Measurements from ENCODE around the gene MYL5.

The MYL5 gene

GRCh38 chr4:680091-680490 lies 5.7 kb downstream of the MYL5 start:
- Histone ChIP-seq H3K4me3 (ENCODE audit: low read depth, low read length, poor library complexity, severe bottlenecking) (no peak overlapping the region), H4K20me1 (ENCODE audit: insufficient read depth, low read length) (no peaks in the 10 kb centered on the region), H3K27ac (ENCODE audit: low read depth, low read length, poor library complexity, severe bottlenecking) (no peak overlapping the region), H3K36me3 (ENCODE audit: insufficient read depth, low read length) (no peaks in the 10 kb centered on the region), H3K79me2 (ENCODE audit: insufficient read depth, low read length) (no peaks in the 10 kb centered on the region), H3K4me1 (ENCODE audit: insufficient read depth, low read length, severe bottlenecking) (peaks cover 43% of the 10 kb centered on the region), H3K9me3 (ENCODE audit: low read length) (no peaks in the 10 kb centered on the region), H3K9ac (ENCODE audit: low read length) (no peak overlapping the region), H2AFZ (ENCODE audit: low read length) (no peak overlapping the region), H3K9me2 (ENCODE audit: low read depth, low read length) (no peaks in the 10 kb centered on the region), H3K4me2 (ENCODE audit: low read length) (no peak overlapping the region), H3F3A (ENCODE audit: insufficient read depth, low read length) (no peaks in the 10 kb centered on the region; the same call in 1 of the 2 replicates), H3K27me3 (ENCODE audit: insufficient read depth, low read length) (no peaks in the 10 kb centered on the region; the same call in 1 of the 2 replicates)
- no peak for TF ChIP-seq CTCF (IDR thresholded peaks at IDR 0.05; ENCODE audit: low read length)
- TF ChIP-seq EZH2 (IDR thresholded peaks at IDR 0.05; ENCODE audit: borderline replicate concordance, low read length) = no peak

- Histone ChIP-seq H3K36me3 (ENCODE audit: insufficient read depth, low read length) (no peaks in the 10 kb centered on the region), H3K9me2 (ENCODE audit: low read depth, low read length) (no peaks in the 10 kb centered on the region), H3K27ac (ENCODE audit: low read depth, low read length, poor library complexity, severe bottlenecking) (no peak overlapping the region), H4K20me1 (ENCODE audit: insufficient read depth, low read length) (no peaks in the 10 kb centered on the region), H3K4me1 (ENCODE audit: insufficient read depth, low read length, severe bottlenecking) (peaks cover 38% of the 10 kb centered on the region), H3F3A (ENCODE audit: insufficient read depth, low read length) (no peaks in the 10 kb centered on the region; the same call in 1 of the 2 replicates), H3K9me3 (ENCODE audit: low read length) (no peaks in the 10 kb centered on the region), H3K79me2 (ENCODE audit: insufficient read depth, low read length) (no peaks in the 10 kb centered on the region), H3K4me2 (ENCODE audit: low read length) (no peak overlapping the region), H2AFZ (ENCODE audit: low read length) (no peak overlapping the region), H3K27me3 (ENCODE audit: insufficient read depth, low read length) (no peaks in the 10 kb centered on the region; the same call in 1 of the 2 replicates), H3K4me3 (ENCODE audit: low read depth, low read length, poor library complexity, severe bottlenecking) (no peak overlapping the region), H3K9ac (ENCODE audit: low read length) (no peak overlapping the region)
- TF ChIP-seq CTCF (IDR thresholded peaks at IDR 0.05; ENCODE audit: low read length) = no peak
- TF ChIP-seq EZH2 (IDR thresholded peaks at IDR 0.05; ENCODE audit: borderline replicate concordance, low read length) = no peak
Measured at GRCh38 chr4:680551-680927, 6.2 kb downstream of the MYL5 start.

- Histone ChIP-seq H3F3A (ENCODE audit: insufficient read depth, low read length) (no peaks in the 10 kb centered on the region; the same call in 1 of the 2 replicates), H3K9me3 (ENCODE audit: low read length) (no peaks in the 10 kb centered on the region), H3K9ac (ENCODE audit: low read length) (no peak overlapping the region), H3K4me2 (ENCODE audit: low read length) (no peak overlapping the region), H3K4me1 (ENCODE audit: insufficient read depth, low read length, severe bottlenecking) (peaks cover 33% of the 10 kb centered on the region), H2AFZ (ENCODE audit: low read length) (no peak overlapping the region), H4K20me1 (ENCODE audit: insufficient read depth, low read length) (no peaks in the 10 kb centered on the region), H3K4me3 (ENCODE audit: low read depth, low read length, poor library complexity, severe bottlenecking) (no peak overlapping the region), H3K27ac (ENCODE audit: low read depth, low read length, poor library complexity, severe bottlenecking) (no peak overlapping the region), H3K36me3 (ENCODE audit: insufficient read depth, low read length) (no peaks in the 10 kb centered on the region), H3K27me3 (ENCODE audit: insufficient read depth, low read length) (no peaks in the 10 kb centered on the region; the same call in 1 of the 2 replicates), H3K79me2 (ENCODE audit: insufficient read depth, low read length) (no peaks in the 10 kb centered on the region), H3K9me2 (ENCODE audit: low read depth, low read length) (no peaks in the 10 kb centered on the region)
- no peak for TF ChIP-seq CTCF (IDR thresholded peaks at IDR 0.05; ENCODE audit: low read length)
- TF ChIP-seq EZH2 (IDR thresholded peaks at IDR 0.05; ENCODE audit: borderline replicate concordance, low read length) = no peak
Measured at GRCh38 chr4:680928-681645, 6.7 kb downstream of the MYL5 start.
